H1 (cell line): ENCODE data around the gene ASTN2. TPM values are rescaled to one million over a fixed set of nuclear protein-coding genes. Genes with fewer than 3 reads are reported as not detected.

ENCODE experiments used
- ASH2L ChIP-seq: fragments of 200-600, 300-600 bp; sonication (generic); IDR thresholded peaks from one replicate; pipeline ENCODE4 v1.7.1; 2017; ENCODE audit warnings: low read length
- EGR1 ChIP-seq: IDR thresholded peaks from 2 replicates; pipeline ENCODE4 v1.6.1; 2011; ENCODE audit warnings: low read depth, low read length, borderline replicate concordance
- GTF2F1 ChIP-seq: IDR thresholded peaks from 2 replicates; pipeline ENCODE4 v1.6.1; 2012; ENCODE audit warnings: low read depth, low read length, improper control_type of control experiment, borderline replicate concordance
- TAF7 ChIP-seq: optimal IDR thresholded peaks from 2 replicates; pipeline ENCODE3; 2011; ENCODE audit warnings: low read depth, mild to moderate bottlenecking, inconsistent platforms, low read length, moderate library complexity, borderline replicate concordance
- polyA plus RNA-seq, 7 experiments: library from polyadenylated mRNA; depleted of rRNA in 3 of 7; stranded (reverse) in 5 of 7; unstranded in 2 of 7; fragments of >200 nt in 5 of 7; fragments of 200-250 nt in 2 of 7; gene quantifications; 1 replicate in 5 of 7; 2 replicates in 1 of 7; 4 replicates in 1 of 7; pipeline versions ENCODE4 v1.2.1 to v1.2.3, GENCODE V29; 2011 to 2013; ENCODE audit warnings: missing spikeins in 2 of 7, mixed read lengths in 2 of 7
- total RNA-seq: library from RNA; stranded (reverse); fragmentation: NEBNext Ultra II Directional; extraction: Animal tissue kit (Norgen Biotek cat#: 25700); gene quantifications from 2 replicates; pipeline ENCODE4 v1.2.1, GENCODE V29; 2021

ASTN2 gene
- total and polyA plus RNA-seq, 2 of the 8 experiments (the other 6 are each of a cell fraction or from before 2014, with no cell fraction given) = 8.2 to 13.7 TPM

DNA sequence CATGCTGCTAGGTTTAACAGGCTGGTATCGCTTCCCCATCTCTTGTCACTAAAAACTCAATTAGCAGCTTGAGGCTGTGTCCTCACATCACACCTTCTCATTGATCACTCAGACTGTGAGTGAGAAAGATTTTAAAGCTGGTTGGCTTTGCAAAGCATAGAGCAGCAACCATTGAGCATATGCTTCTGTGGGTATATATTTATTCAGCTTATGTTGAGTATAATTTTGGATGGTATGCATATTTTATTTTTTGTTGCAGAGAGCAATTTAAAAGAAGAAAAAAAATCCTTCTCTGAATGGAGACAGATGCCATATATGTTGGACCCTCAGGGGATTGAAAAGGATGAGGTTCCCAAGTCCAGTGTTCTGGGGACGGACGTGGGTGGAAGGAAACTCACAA lies 565.1 kb downstream of the ASTN2 start (continued):
- TF ChIP-seq GTF2F1 (no peak), TAF7 (no peak), ASH2L (no peak), EGR1 (no peak)
